Measurements from ENCODE around the gene S100B. TPM values are rescaled to one million over a fixed set of nuclear protein-coding genes. Genes with fewer than 3 reads are reported as not detected.

Gene S100B
- total and polyA plus RNA-seq, 2 of the 8 experiments (the other 6 are each of a cell fraction or from before 2014, with no cell fraction given): 0.36 to 0.69 TPM

DNA sequence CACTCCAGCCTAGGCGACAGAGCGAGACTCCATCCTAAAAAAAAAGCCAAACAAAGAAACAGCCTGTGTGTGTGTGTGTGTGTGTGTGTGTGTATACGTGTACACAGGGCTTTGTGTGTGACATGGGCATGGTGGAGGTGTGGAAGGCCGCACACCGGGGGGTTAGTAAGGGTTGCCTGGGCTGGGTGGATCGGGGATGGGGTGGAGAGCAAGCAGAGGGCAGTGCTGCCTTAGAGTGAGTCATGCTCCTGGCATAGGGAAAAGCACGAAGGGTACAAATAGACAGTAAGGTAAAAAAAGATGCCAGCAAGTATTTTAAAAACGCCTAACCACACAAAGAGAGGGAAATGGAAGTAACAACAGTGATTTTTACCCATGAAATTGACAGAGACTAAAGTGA lies 36.8 kb upstream of the S100B start:
- Histone ChIP-seq H2BK120ac (replicated peaks; ENCODE audit: low read depth, low read length) (no peak overlapping the region), H3K56ac (replicated peaks; ENCODE audit: insufficient read length, low read depth, low read length) (no peak overlapping the region), H3K9ac (replicated peaks in 1 of 4; ENCODE audit: extremely low read depth in 1 of 4, low read depth in 3 of 4, low read length in 3 of 4) (no peak overlapping the region), H2BK12ac (ENCODE audit: low read depth, low read length) (no peak overlapping the region), H4K8ac (ENCODE audit: extremely low read depth, insufficient read depth, low read length) (no peak overlapping the region), H3K79me2 (ENCODE audit: control insufficient read depth in 1 of 2, insufficient read depth in 2 of 2, low read length in 2 of 2) (peaks cover 5 to 13% of the 10 kb centered on the region in 2 experiments; a peak in 2 of 4 replicates), H3K4me1 (replicated peaks in 1 of 4; ENCODE audit: control insufficient read depth in 3 of 4, insufficient read depth in 4 of 4, low read length in 3 of 4) (no peaks in the 10 kb centered on the region), H3K9me3 (ENCODE audit: insufficient read depth in 2 of 2, low read depth in 1 of 2, low read length in 1 of 2) (no peaks in the 10 kb centered on the region), H3K4me2 (ENCODE audit: insufficient read depth in 1 of 2, low read depth in 2 of 2, low read length in 2 of 2) (no peak overlapping the region), H2BK5ac (ENCODE audit: low read depth, low read length) (no peak overlapping the region), H2BK15ac (ENCODE audit: low read length) (no peak overlapping the region), H3K4me3 (ENCODE audit: extremely low read depth in 1 of 4, insufficient read depth in 2 of 4, low read depth in 3 of 4, low read length in 4 of 4) (no peak overlapping the region), H3K23ac (ENCODE audit: insufficient read length) (no peak overlapping the region), H3K27me3 (replicated peaks in 1 of 4; ENCODE audit: control insufficient read depth in 3 of 4, extremely low read depth in 1 of 4, insufficient read depth in 3 of 4, low read length in 3 of 4) (no peaks in the 10 kb centered on the region), H2AK5ac (ENCODE audit: low read depth, low read length) (no peak overlapping the region), H3K18ac (ENCODE audit: extremely low read depth, low read length) (no peak overlapping the region), H2BK20ac (ENCODE audit: low read length) (no peak overlapping the region), H2AFZ (ENCODE audit: low read length) (no peak overlapping the region), H3K36me3 (ENCODE audit: control insufficient read depth in 2 of 4, insufficient read depth in 4 of 4, low read length in 3 of 4) (peaks cover 0 to 42% (median 11%) of the 10 kb centered on the region in 4 experiments; a peak in 6 of 8 replicates), H4K5ac (ENCODE audit: insufficient read length, low read depth, low read length) (no peak overlapping the region), H3K23me2 (ENCODE audit: low read depth, low read length) (no peaks in the 10 kb centered on the region), H3K4ac (replicated peaks; ENCODE audit: insufficient read length, low read depth, low read length) (no peak overlapping the region), H3K79me1 (ENCODE audit: low read depth, low read length) (no peaks in the 10 kb centered on the region; the same call in none of the 2 replicates), H3K27ac (ENCODE audit: low read depth, low read length) (no peak overlapping the region), H3K14ac (ENCODE audit: insufficient read length) (no peak overlapping the region), H4K91ac (replicated peaks; ENCODE audit: insufficient read length, low read length) (no peak overlapping the region), H4K20me1 (replicated peaks in 1 of 2; ENCODE audit: control insufficient read depth in 1 of 2, insufficient read depth in 2 of 2, low read length in 2 of 2) (peaks cover 0 to 4% of the 10 kb centered on the region in 2 experiments)
- TF ChIP-seq KDM4A (IDR thresholded peaks at IDR 0.05; ENCODE audit: low read depth, low read length, severe bottlenecking) (no peak), NRF1 (IDR thresholded peaks at IDR 0.05; ENCODE audit: low read depth, low read length) (no peak), CTBP2 (IDR thresholded peaks at IDR 0.05; ENCODE audit: borderline replicate concordance, insufficient read depth, insufficient read length, low read length) (no peak), CEBPB (IDR thresholded peaks at IDR 0.05; ENCODE audit: low read depth, low read length) (no peak), EP300 (IDR thresholded peaks at IDR 0.05; ENCODE audit: borderline replicate concordance in 1 of 2, low read depth in 2 of 2, low read length in 2 of 2) (no peak)
- WGBS, 2 experiments (ENCODE audit: extremely low coverage in 1 of 2, insufficient coverage in 1 of 2, insufficient read length in 1 of 2, insufficient replicate concordance in 2 of 2, low coverage in 1 of 2, low lambda C conversion rate in 2 of 2, missing lambda C conversion rate in 1 of 2): 80% methylated on average over 8 of the region's 8 CpGs; no CpG with 5 or more reads in 1 of the 2 experiments
- no peak for DNase-seq (ENCODE audit: low read depth in 1 of 2, low spot score in 2 of 2)
- ChIA-PET CTCF (ENCODE audit: partially characterized antibody) (interaction anchor here (0.9 to 1.1 kb wide), 2 partner anchors 12 to 21 kb away, joined by 3 read pairs; no protein-coding TSS in a partner anchor), POLR2A (ENCODE audit: partially characterized antibody) (no interaction called here)
- FAIRE-seq: no peak

Measured in H1 (cell line).